H1 (cell line): ENCODE measurements around the gene TEKT3. TPM values are rescaled to one million over a fixed set of nuclear protein-coding genes. Genes with fewer than 3 reads are reported as not detected.

Source experiments
- CTCF ChIA-PET: fragments of 300-600 bp; sonication (Branson Sonifier 250); formaldehyde crosslinking; loops from one replicate; lab custom pipeline; 2021; ENCODE audit not compliant: partially characterized antibody; lab: Charles Lee
- POLR2A ChIA-PET: fragments of 300-600 bp; sonication (Branson Sonifier 250); formaldehyde crosslinking; loops from one replicate; lab custom pipeline; 2021; ENCODE audit warnings: inconsistent platforms; ENCODE audit not compliant: partially characterized antibody; lab: Charles Lee
- DNase-seq, 2 experiments: peaks; one replicate each; pipeline versions ENCODE4 v3.0.0 to v3.0.0-alpha.2; 2010 to 2022; ENCODE audit warnings: low spot score in 2 of 2, low read depth in 1 of 2, mixed read lengths in 1 of 2
- FAIRE-seq: peaks from 2 replicates; lab custom pipeline; 2011; peaks lifted over from hg19 to GRCh38; lab: Jason Lieb, UNC
- H2AFZ ChIP-seq: 2 replicates; pipeline ENCODE4 v1.8.1; 2012; ENCODE audit warnings: low read length, inconsistent platforms
- H2AK5ac ChIP-seq: 2 replicates; pipeline ENCODE4 v1.6.1; 2013; ENCODE audit warnings: low read depth, low read length
- H2BK120ac ChIP-seq: replicated peaks from 2 replicates; pipeline ENCODE3; 2013; ENCODE audit warnings: low read depth, low read length, inconsistent platforms
- H2BK12ac ChIP-seq: 2 replicates; pipeline ENCODE4 v1.6.1; 2013; ENCODE audit warnings: low read depth, low read length
- H2BK15ac ChIP-seq: 2 replicates; pipeline ENCODE4 v1.6.1; 2013; ENCODE audit warnings: low read length
- H2BK20ac ChIP-seq: 2 replicates; pipeline ENCODE4 v1.6.1; 2013; ENCODE audit warnings: low read length
- H2BK5ac ChIP-seq: 2 replicates; pipeline ENCODE4 v1.6.1; 2013; ENCODE audit warnings: low read depth, low read length
- H3K14ac ChIP-seq: 2 replicates; pipeline ENCODE4 v1.6.1; 2013; ENCODE audit warnings: inconsistent platforms; ENCODE audit not compliant: insufficient read length
- H3K18ac ChIP-seq: 2 replicates; pipeline ENCODE4 v1.6.1; 2013; ENCODE audit warnings: low read length; ENCODE audit errors: extremely low read depth
- H3K23ac ChIP-seq: 2 replicates; pipeline ENCODE4 v1.6.1; 2013; ENCODE audit warnings: inconsistent platforms; ENCODE audit not compliant: insufficient read length
- H3K23me2 ChIP-seq: 2 replicates; pipeline ENCODE4 v1.6.1; 2013; ENCODE audit warnings: low read depth, low read length
- H3K27ac ChIP-seq: 2 replicates; pipeline ENCODE4 v1.6.1; 2011; ENCODE audit warnings: low read depth, low read length, inconsistent platforms
- H3K27me3 ChIP-seq, 4 experiments: replicated peaks in 1 of 4; 1 replicate in 1 of 4; 2 replicates in 3 of 4; pipeline versions ENCODE4 v1.6.1 to v1.8.1; 2011 to 2013; ENCODE audit warnings: low read length in 3 of 4, mild to moderate bottlenecking in 3 of 4, inconsistent platforms in 2 of 4, mixed read lengths in 2 of 4, moderate library complexity in 1 of 4; ENCODE audit not compliant: control insufficient read depth in 3 of 4, insufficient read depth in 3 of 4; ENCODE audit errors: extremely low read depth in 1 of 4
- H3K36me3 ChIP-seq, 4 experiments: 2 replicates each; pipeline versions ENCODE4 v1.6.1 to v1.8.1; 2011 to 2013; ENCODE audit warnings: mild to moderate bottlenecking in 4 of 4, low read length in 3 of 4, moderate library complexity in 2 of 4, control low read depth in 1 of 4, inconsistent platforms in 1 of 4; ENCODE audit not compliant: insufficient read depth in 4 of 4, control insufficient read depth in 2 of 4
- H3K4ac ChIP-seq: replicated peaks from 2 replicates; pipeline ENCODE3; 2013; ENCODE audit warnings: low read length, low read depth, mixed read lengths, inconsistent platforms; ENCODE audit not compliant: insufficient read length
- H3K4me1 ChIP-seq, 4 experiments: replicated peaks in 1 of 4; 1 replicate in 1 of 4; 2 replicates in 3 of 4; pipeline versions ENCODE4 v1.6.1 to v1.8.1; 2011 to 2013; ENCODE audit warnings: low read length in 3 of 4, inconsistent platforms in 2 of 4, mixed read lengths in 1 of 4; ENCODE audit not compliant: insufficient read depth in 4 of 4, control insufficient read depth in 3 of 4
- H3K4me2 ChIP-seq, 2 experiments: 2 replicates each; pipeline versions ENCODE4 v1.6.1 to v1.8.1; 2011 to 2013; ENCODE audit warnings: low read depth in 2 of 2, low read length in 2 of 2, control low read depth in 1 of 2, inconsistent platforms in 1 of 2, mild to moderate bottlenecking in 1 of 2; ENCODE audit not compliant: insufficient read depth in 1 of 2
- H3K4me3 ChIP-seq, 4 experiments: fragments of 200-600, 300-600 bp in 1 of 4; sonication (generic), shearing (Covaris generic), sonication (Bioruptor Twin) in 1 of 4; 2 replicates each; pipeline versions ENCODE4 v1.5.1 to v1.8.1; 2011 to 2016; ENCODE audit warnings: low read length in 4 of 4, low read depth in 3 of 4, control low read depth in 2 of 4, inconsistent platforms in 2 of 4, mild to moderate bottlenecking in 2 of 4, mixed read lengths in 1 of 4, moderate library complexity in 1 of 4; ENCODE audit not compliant: insufficient read depth in 2 of 4; ENCODE audit errors: extremely low read depth in 1 of 4
- H3K56ac ChIP-seq: replicated peaks from 2 replicates; pipeline ENCODE3; 2013; ENCODE audit warnings: low read depth, mild to moderate bottlenecking, mixed read lengths, low read length, inconsistent platforms; ENCODE audit not compliant: insufficient read length
- H3K79me1 ChIP-seq: 2 replicates; pipeline ENCODE4 v1.6.1; 2013; ENCODE audit warnings: low read depth, low read length, control low read depth
- H3K79me2 ChIP-seq, 2 experiments: 2 replicates each; pipeline versions ENCODE4 v1.6.1 to v1.8.1; 2012 to 2013; ENCODE audit warnings: low read length in 2 of 2, mild to moderate bottlenecking in 2 of 2, inconsistent platforms in 1 of 2; ENCODE audit not compliant: insufficient read depth in 2 of 2, control insufficient read depth in 1 of 2
- H3K9ac ChIP-seq, 4 experiments: replicated peaks in 1 of 4; 1 replicate in 1 of 4; 2 replicates in 3 of 4; pipeline versions ENCODE4 v1.6.1 to v1.8.1; 2011 to 2013; ENCODE audit warnings: low read depth in 3 of 4, low read length in 3 of 4, control low read depth in 2 of 4, mild to moderate bottlenecking in 2 of 4, moderate library complexity in 2 of 4, inconsistent platforms in 1 of 4; ENCODE audit errors: extremely low read depth in 1 of 4
- H3K9me3 ChIP-seq, 2 experiments: 2 replicates each; pipeline versions ENCODE4 v1.6.1 to v1.8.1; 2012 to 2013; ENCODE audit warnings: mild to moderate bottlenecking in 2 of 2, moderate library complexity in 2 of 2, control low read depth in 1 of 2, inconsistent platforms in 1 of 2, low read depth in 1 of 2, low read length in 1 of 2, mixed read lengths in 1 of 2; ENCODE audit not compliant: insufficient read depth in 2 of 2
- H4K20me1 ChIP-seq, 2 experiments: replicated peaks in 1 of 2; 2 replicates each; pipeline versions ENCODE3 to v1.8.1; 2011 to 2013; ENCODE audit warnings: inconsistent platforms in 2 of 2, low read length in 2 of 2, mild to moderate bottlenecking in 1 of 2; ENCODE audit not compliant: insufficient read depth in 2 of 2, control insufficient read depth in 1 of 2
- H4K5ac ChIP-seq: 2 replicates; pipeline ENCODE4 v1.6.1; 2013; ENCODE audit warnings: low read length, low read depth, mixed read lengths, inconsistent platforms; ENCODE audit not compliant: insufficient read length
- H4K8ac ChIP-seq: 2 replicates; pipeline ENCODE4 v1.8.0; 2013; ENCODE audit warnings: mild to moderate bottlenecking, moderate library complexity, low read length, inconsistent platforms; ENCODE audit not compliant: insufficient read depth; ENCODE audit errors: extremely low read depth
- H4K91ac ChIP-seq: replicated peaks from 2 replicates; pipeline ENCODE3; 2013; ENCODE audit warnings: low read length, mixed read lengths, inconsistent platforms; ENCODE audit not compliant: insufficient read length
- ASH2L ChIP-seq: fragments of 200-600, 300-600 bp; sonication (generic); IDR thresholded peaks from one replicate; pipeline ENCODE4 v1.7.1; 2017; ENCODE audit warnings: low read length
- BCL11A ChIP-seq, 2 experiments: IDR thresholded peaks; one replicate each; pipeline ENCODE4 v1.6.1; 2011; ENCODE audit warnings: low read depth in 2 of 2, low read length in 2 of 2, mild to moderate bottlenecking in 2 of 2
- BRCA1 ChIP-seq: IDR thresholded peaks from 2 replicates; pipeline ENCODE4 v1.6.1; 2012; ENCODE audit warnings: low read depth, low read length, improper control_type of control experiment
- CBX8 ChIP-seq: fragments of 300-800, 300-1000 bp; sonication (generic); IDR thresholded peaks from 2 replicates; pipeline ENCODE4 v1.7.1; 2016; ENCODE audit warnings: low read depth, low read length, borderline replicate concordance
- MAX ChIP-seq: IDR thresholded peaks from 2 replicates; pipeline ENCODE4 v1.6.1; 2012; ENCODE audit warnings: inconsistent platforms
- NRF1 ChIP-seq: IDR thresholded peaks from 2 replicates; pipeline ENCODE4 v1.6.1; 2011; ENCODE audit warnings: mild to moderate bottlenecking, low read depth, low read length, improper control_type of control experiment
- RBBP5 ChIP-seq: IDR thresholded peaks from 2 replicates; pipeline ENCODE4 v1.7.1; 2012; ENCODE audit warnings: low read depth, mild to moderate bottlenecking, inconsistent platforms, low read length, moderate library complexity, borderline replicate concordance
- SP2 ChIP-seq: IDR thresholded peaks from 2 replicates; pipeline ENCODE4 v1.6.1; 2012; ENCODE audit warnings: mild to moderate bottlenecking, low read length, inconsistent platforms
- WGBS, 2 experiments: shearing (Covaris generic) in 1 of 2; methylation state at CpG; one replicate each; pipeline versions ENCODE4 v1.1.6 to v1.1.7; 2013 to 2015; ENCODE audit warnings: low lambda C conversion rate in 2 of 2, mixed read lengths in 2 of 2, inconsistent platforms in 1 of 2, low coverage in 1 of 2, missing lambda C conversion rate in 1 of 2; ENCODE audit not compliant: insufficient replicate concordance in 2 of 2, insufficient coverage in 1 of 2, insufficient read length in 1 of 2; ENCODE audit errors: extremely low coverage in 1 of 2, missing lambda C conversion rate in 1 of 2; 5-methylcytosine and 5-hydroxymethylcytosine counted together
- polyA plus RNA-seq, 7 experiments: library from polyadenylated mRNA; depleted of rRNA in 3 of 7; stranded (reverse) in 5 of 7; unstranded in 2 of 7; fragments of >200 nt in 5 of 7; fragments of 200-250 nt in 2 of 7; gene quantifications; 1 replicate in 5 of 7; 2 replicates in 1 of 7; 4 replicates in 1 of 7; pipeline versions ENCODE4 v1.2.1 to v1.2.3, GENCODE V29; 2011 to 2013; ENCODE audit warnings: missing spikeins in 2 of 7, mixed read lengths in 2 of 7
- total RNA-seq: library from RNA; stranded (reverse); fragmentation: NEBNext Ultra II Directional; extraction: Animal tissue kit (Norgen Biotek cat#: 25700); gene quantifications from 2 replicates; pipeline ENCODE4 v1.2.1, GENCODE V29; 2021
- TF ChIP-seq, protein P1 (sequence below): IDR thresholded peaks from 2 replicates; pipeline ENCODE4 v1.6.1; 2011; ENCODE audit warnings: low read length, improper control_type of control experiment

The TEKT3 gene
- total and polyA plus RNA-seq, 2 of the 8 experiments (the other 6 are each of a cell fraction or from before 2014, with no cell fraction given): 2.2 to 2.9 TPM

DNA sequence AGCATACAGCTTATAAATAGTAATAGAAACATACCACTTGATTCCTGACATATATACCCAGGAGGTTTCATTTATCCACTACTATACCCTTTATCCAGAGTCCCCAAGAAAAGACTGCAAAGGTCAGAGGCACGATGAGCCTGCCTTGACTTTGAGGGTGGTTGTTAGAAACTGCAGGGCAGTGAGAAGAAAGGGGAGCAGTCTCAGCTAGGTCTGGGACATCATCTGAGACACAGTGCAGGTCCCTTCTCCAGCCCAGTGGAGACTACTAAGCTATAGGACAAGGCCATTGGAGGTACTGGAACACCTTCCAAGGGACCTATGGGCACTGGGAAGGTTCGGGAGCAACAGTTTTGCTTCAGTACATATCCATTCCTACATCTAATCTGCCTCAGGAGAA, 20.2 kb upstream of the TEKT3 start:
- no peaks in the 10 kb centered on the region for H3K23me2 ChIP-seq
- H3K27ac ChIP-seq: no peak overlapping the region

More for the DNA sequence above, 20.2 kb upstream of the TEKT3 start:
- H3K9ac ChIP-seq: no peak overlapping the region
- H2BK5ac ChIP-seq: 0 out of 2 replicates have a peak overlapping the region, but pooled peaks have one; percentile 46
- H4K91ac ChIP-seq: no peak overlapping the region
- H4K20me1 ChIP-seq: no peaks in the 10 kb centered on the region
- H3K36me3 ChIP-seq: no peaks in the 10 kb centered on the region
- no peak overlapping the region for H2AK5ac ChIP-seq
- H3K79me1 ChIP-seq: no peaks in the 10 kb centered on the region
- no peak overlapping the region for H3K56ac ChIP-seq
- no peaks in the 10 kb centered on the region for H3K4me1 ChIP-seq
- DNase-seq (no peak), FAIRE-seq (no peak)
- H2AFZ ChIP-seq: 0 out of 2 replicates have a peak overlapping the region, but pooled peaks have one; percentile 72
- no peak overlapping the region for H3K18ac ChIP-seq
- no peak overlapping the region for H2BK15ac ChIP-seq
- H3K27me3 ChIP-seq: no peaks in the 10 kb centered on the region
- H4K8ac ChIP-seq: no peak overlapping the region
- no peak overlapping the region for H3K4me3 ChIP-seq
- H3K4me2 ChIP-seq: no peak overlapping the region
- H3K23ac ChIP-seq: no peak overlapping the region
- ChIA-PET CTCF (interaction anchor here (0.7 kb wide), 1 partner anchor 10 kb away, joined by 3 read pairs; no protein-coding TSS in a partner anchor), POLR2A (no interaction called here)
- no peak overlapping the region for H2BK12ac ChIP-seq
- 0 out of 2 replicates have a peak overlapping the region, but pooled peaks have one; percentile 72 for H2BK20ac ChIP-seq
- H3K79me2 ChIP-seq: no peaks in the 10 kb centered on the region
- H3K4ac ChIP-seq: peak overlapping the region; percentile 10
- H3K14ac ChIP-seq: no peak overlapping the region
- WGBS, 2 experiments: 89% methylated on average over 2 of the region's 2 CpGs; no CpG with 5 or more reads in 1 of the 2 experiments
- no peak overlapping the region for H2BK120ac ChIP-seq
- H4K5ac ChIP-seq: no peak overlapping the region
- no peaks in the 10 kb centered on the region for H3K9me3 ChIP-seq
- TF ChIP-seq NRF1 (no peak), BRCA1 (no peak), CBX8 (no peak), BCL11A (IDR thresholded peaks at IDR 0.05; ENCODE audit: low read depth in 2 of 2, low read length in 2 of 2) (no peak), RBBP5 (no peak), SP2 (no peak), ASH2L (no peak), MAX (no peak)
- TF ChIP-seq, protein P1, sequence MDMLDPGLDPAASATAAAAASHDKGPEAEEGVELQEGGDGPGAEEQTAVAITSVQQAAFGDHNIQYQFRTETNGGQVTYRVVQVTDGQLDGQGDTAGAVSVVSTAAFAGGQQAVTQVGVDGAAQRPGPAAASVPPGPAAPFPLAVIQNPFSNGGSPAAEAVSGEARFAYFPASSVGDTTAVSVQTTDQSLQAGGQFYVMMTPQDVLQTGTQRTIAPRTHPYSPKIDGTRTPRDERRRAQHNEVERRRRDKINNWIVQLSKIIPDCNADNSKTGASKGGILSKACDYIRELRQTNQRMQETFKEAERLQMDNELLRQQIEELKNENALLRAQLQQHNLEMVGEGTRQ: no peak
- TF ChIP-seq, all 59 proteins: peak for 0
